GM23338 (cell line): ENCODE results near the gene PAM. TPM values are rescaled to one million over a fixed set of nuclear protein-coding genes. Genes with fewer than 3 reads are reported as not detected.

Source experiments
- ATAC-seq: fragments of 200-7000 bp; cut with Tn5 transposase; 3 replicates; pipeline ENCODE4 v1.9.1; 2020
- DNase-seq: peaks from one replicate; pipeline ENCODE4 v3.0.0-alpha.2; 2015; ENCODE audit warnings: low spot score
- H2AFZ ChIP-seq: fragments of 200-600 bp; sonication (generic); 2 replicates; pipeline ENCODE4 v1.8.0; 2016; ENCODE audit warnings: antibody characterized with exemption, mild to moderate bottlenecking, moderate library complexity
- H3F3A ChIP-seq: fragments of 200-600 bp; sonication (generic); replicated peaks from 2 replicates; pipeline ENCODE4 v1.8.0; 2017; ENCODE audit warnings: antibody characterized with exemption, mixed run types, low read depth
- H3K27ac ChIP-seq: fragments of 200-600 bp; sonication (generic); 2 replicates; pipeline ENCODE4 v1.6.1; 2016; ENCODE audit warnings: low read depth
- H3K27me3 ChIP-seq: fragments of 200-600 bp; sonication (generic); 2 replicates; pipeline ENCODE4 v1.8.0; 2016; ENCODE audit warnings: mild to moderate bottlenecking, mixed run types, moderate library complexity; ENCODE audit not compliant: insufficient read depth
- H3K36me3 ChIP-seq: fragments of 200-600 bp; sonication (generic); 2 replicates; pipeline ENCODE4 v1.8.0; 2016; ENCODE audit warnings: mild to moderate bottlenecking; ENCODE audit not compliant: insufficient read depth
- H3K4me1 ChIP-seq: fragments of 200-600 bp; sonication (generic); 2 replicates; pipeline ENCODE4 v1.8.0; 2016; ENCODE audit warnings: mild to moderate bottlenecking, moderate library complexity; ENCODE audit not compliant: insufficient read depth
- H3K4me2 ChIP-seq: fragments of 200-600 bp; sonication (generic); 2 replicates; pipeline ENCODE4 v1.7.1; 2017; ENCODE audit warnings: mixed run types
- H3K4me3 ChIP-seq: fragments of 200-600 bp; sonication (generic); 2 replicates; pipeline ENCODE4 v1.6.1; 2016; ENCODE audit warnings: mixed run types
- H3K79me2 ChIP-seq: fragments of 200-600 bp; sonication (generic); replicated peaks from 2 replicates; pipeline ENCODE4 v1.8.0; 2017; ENCODE audit warnings: mild to moderate bottlenecking; ENCODE audit not compliant: insufficient read depth
- H3K9me2 ChIP-seq: fragments of 200-600 bp; sonication (generic); 2 replicates; pipeline ENCODE4 v1.8.0; 2017; ENCODE audit not compliant: insufficient read depth
- H4K20me1 ChIP-seq: fragments of 200-600 bp; sonication (generic); replicated peaks from 2 replicates; pipeline ENCODE4 v1.8.0; 2017; ENCODE audit warnings: mild to moderate bottlenecking; ENCODE audit not compliant: insufficient read depth
- H3K27ac Mint-ChIP-seq: 2 replicates; pipeline ENCODE4 v1.8.0; 2020; ENCODE audit warnings: inconsistent platforms, mild to moderate bottlenecking, moderate library complexity, mixed read lengths
- H3K27me3 Mint-ChIP-seq: 3 replicates; pipeline ENCODE4 v1.8.0; 2022; ENCODE audit warnings: low read depth, mild to moderate bottlenecking, moderate library complexity, mixed read lengths, inconsistent platforms; ENCODE audit not compliant: insufficient read depth, poor library complexity
- H3K36me3 Mint-ChIP-seq: 3 replicates; pipeline ENCODE4 v1.8.0; 2021; ENCODE audit warnings: low read depth, mild to moderate bottlenecking, inconsistent platforms, moderate library complexity, mixed read lengths
- H3K4me1 Mint-ChIP-seq: 3 replicates; pipeline ENCODE4 v1.8.0; 2020; ENCODE audit warnings: mild to moderate bottlenecking, inconsistent platforms, mixed read lengths
- H3K4me3 Mint-ChIP-seq: 3 replicates; pipeline ENCODE4 v1.8.0; 2021; ENCODE audit warnings: moderate library complexity, mild to moderate bottlenecking, inconsistent platforms, mixed read lengths
- H3K9me3 Mint-ChIP-seq: 3 replicates; pipeline ENCODE4 v1.8.0; 2020; ENCODE audit warnings: moderate library complexity, mild to moderate bottlenecking, inconsistent platforms, mixed read lengths
- CTCF ChIP-seq, 2 experiments: fragments of 200-600 bp in 1 of 2; sonication (generic) in 1 of 2; conservative IDR thresholded peaks; 2 replicates each; pipeline versions ENCODE4 v1.5.1 to v1.6.1; 2016 to 2017; ENCODE audit warnings: antibody characterized with exemption in 2 of 2, low read depth in 2 of 2, mild to moderate bottlenecking in 2 of 2, moderate library complexity in 1 of 2
- EZH2 ChIP-seq: fragments of 200-600 bp; sonication (generic); IDR thresholded peaks from one replicate; pipeline ENCODE4 v1.8.0; 2017; ENCODE audit warnings: antibody characterized with exemption, mild to moderate bottlenecking, low read depth; ENCODE audit not compliant: unreplicated experiment
- EZH2phosphoT487 ChIP-seq: fragments of 200-600 bp; sonication (generic); IDR thresholded peaks from one replicate; pipeline ENCODE4 v1.8.1; 2018; ENCODE audit warnings: antibody characterized with exemption; ENCODE audit not compliant: unreplicated experiment
- JUNB ChIP-seq: IDR thresholded peaks from one replicate; pipeline ENCODE4 v1.6.1; 2016; ENCODE audit warnings: antibody characterized with exemption; ENCODE audit not compliant: unreplicated experiment
- REST ChIP-seq: IDR thresholded peaks from one replicate; pipeline ENCODE4 v1.6.1; 2018; ENCODE audit warnings: antibody characterized with exemption; ENCODE audit not compliant: unreplicated experiment
- ZNF331 ChIP-seq: fragments of 250-450 bp; sonication (Bioruptor Pico); IDR thresholded peaks from 2 replicates; pipeline ENCODE4 v1.5.0; 2020; ENCODE audit warnings: low read depth, mild to moderate bottlenecking, moderate library complexity
- polyA plus RNA-seq: library from polyadenylated mRNA; unstranded; fragments of >200 nt; fragmentation: Nextera tagmentation; extraction: Ambion mirVana; gene quantifications from 2 replicates; pipeline ENCODE4 v1.2.1, GENCODE V29; 2016
- total RNA-seq: library from RNA; depleted of rRNA; stranded (reverse); fragments of >200 nt; shearing (Covaris generic); gene quantifications from 2 replicates; pipeline ENCODE4 v1.2.3, GENCODE V29; 2014
- TF ChIP-seq, protein P1 (sequence below): IDR thresholded peaks from 2 replicates; pipeline ENCODE4 v1.6.1; 2016; ENCODE audit warnings: antibody characterized with exemption
- TF ChIP-seq, protein P2 (sequence below): fragments of 250-450 bp; sonication (Bioruptor Pico); IDR thresholded peaks from 2 replicates; pipeline ENCODE4 v1.5.0; 2020; ENCODE audit warnings: mild to moderate bottlenecking, moderate library complexity

PAM gene
- total and polyA plus RNA-seq, 2 experiments from 2014 or later = 33.9 to 79.4 TPM

- H3K4me2 ChIP-seq = no peak overlapping the region
- no peaks in the 10 kb centered on the region for H3K36me3 ChIP-seq
- no peaks in the 10 kb centered on the region for H4K20me1 ChIP-seq
- Mint-ChIP-seq H3K36me3 (peaks cover 9% of the 10 kb centered on the region; the same call in 1 of the 3 replicates), H3K4me1 (peaks cover 5% of the 10 kb centered on the region; the same call in 2 of the 3 replicates), H3K27me3 (peaks cover 3% of the 10 kb centered on the region), H3K27ac (no peak overlapping the region), H3K9me3 (peaks cover 8% of the 10 kb centered on the region; the same call in 2 of the 3 replicates), H3K4me3 (no peak overlapping the region)
- no peaks in the 10 kb centered on the region for H3F3A ChIP-seq
- H3K27me3 ChIP-seq = no peaks in the 10 kb centered on the region
- H3K4me1 ChIP-seq = peaks cover 4% of the 10 kb centered on the region; the same call in 1 of the 2 replicates
- DNase-seq (no peak), ATAC-seq (no peak)
- H3K9me2 ChIP-seq = peaks cover 3% of the 10 kb centered on the region; the same call in 1 of the 2 replicates
- H2AFZ ChIP-seq = no peak overlapping the region
- no peak overlapping the region for H3K27ac ChIP-seq
- TF ChIP-seq, protein P1, sequence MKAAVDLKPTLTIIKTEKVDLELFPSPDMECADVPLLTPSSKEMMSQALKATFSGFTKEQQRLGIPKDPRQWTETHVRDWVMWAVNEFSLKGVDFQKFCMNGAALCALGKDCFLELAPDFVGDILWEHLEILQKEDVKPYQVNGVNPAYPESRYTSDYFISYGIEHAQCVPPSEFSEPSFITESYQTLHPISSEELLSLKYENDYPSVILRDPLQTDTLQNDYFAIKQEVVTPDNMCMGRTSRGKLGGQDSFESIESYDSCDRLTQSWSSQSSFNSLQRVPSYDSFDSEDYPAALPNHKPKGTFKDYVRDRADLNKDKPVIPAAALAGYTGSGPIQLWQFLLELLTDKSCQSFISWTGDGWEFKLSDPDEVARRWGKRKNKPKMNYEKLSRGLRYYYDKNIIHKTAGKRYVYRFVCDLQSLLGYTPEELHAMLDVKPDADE = no peak
- TF ChIP-seq EZH2 = no peak
- TF ChIP-seq CTCF (conservative IDR thresholded peaks at IDR 0.05; ENCODE audit: low read depth in 2 of 2) = no peak
- TF ChIP-seq ZNF331 (CRISPR knock-in tag) = no peak
- TF ChIP-seq, protein P2, sequence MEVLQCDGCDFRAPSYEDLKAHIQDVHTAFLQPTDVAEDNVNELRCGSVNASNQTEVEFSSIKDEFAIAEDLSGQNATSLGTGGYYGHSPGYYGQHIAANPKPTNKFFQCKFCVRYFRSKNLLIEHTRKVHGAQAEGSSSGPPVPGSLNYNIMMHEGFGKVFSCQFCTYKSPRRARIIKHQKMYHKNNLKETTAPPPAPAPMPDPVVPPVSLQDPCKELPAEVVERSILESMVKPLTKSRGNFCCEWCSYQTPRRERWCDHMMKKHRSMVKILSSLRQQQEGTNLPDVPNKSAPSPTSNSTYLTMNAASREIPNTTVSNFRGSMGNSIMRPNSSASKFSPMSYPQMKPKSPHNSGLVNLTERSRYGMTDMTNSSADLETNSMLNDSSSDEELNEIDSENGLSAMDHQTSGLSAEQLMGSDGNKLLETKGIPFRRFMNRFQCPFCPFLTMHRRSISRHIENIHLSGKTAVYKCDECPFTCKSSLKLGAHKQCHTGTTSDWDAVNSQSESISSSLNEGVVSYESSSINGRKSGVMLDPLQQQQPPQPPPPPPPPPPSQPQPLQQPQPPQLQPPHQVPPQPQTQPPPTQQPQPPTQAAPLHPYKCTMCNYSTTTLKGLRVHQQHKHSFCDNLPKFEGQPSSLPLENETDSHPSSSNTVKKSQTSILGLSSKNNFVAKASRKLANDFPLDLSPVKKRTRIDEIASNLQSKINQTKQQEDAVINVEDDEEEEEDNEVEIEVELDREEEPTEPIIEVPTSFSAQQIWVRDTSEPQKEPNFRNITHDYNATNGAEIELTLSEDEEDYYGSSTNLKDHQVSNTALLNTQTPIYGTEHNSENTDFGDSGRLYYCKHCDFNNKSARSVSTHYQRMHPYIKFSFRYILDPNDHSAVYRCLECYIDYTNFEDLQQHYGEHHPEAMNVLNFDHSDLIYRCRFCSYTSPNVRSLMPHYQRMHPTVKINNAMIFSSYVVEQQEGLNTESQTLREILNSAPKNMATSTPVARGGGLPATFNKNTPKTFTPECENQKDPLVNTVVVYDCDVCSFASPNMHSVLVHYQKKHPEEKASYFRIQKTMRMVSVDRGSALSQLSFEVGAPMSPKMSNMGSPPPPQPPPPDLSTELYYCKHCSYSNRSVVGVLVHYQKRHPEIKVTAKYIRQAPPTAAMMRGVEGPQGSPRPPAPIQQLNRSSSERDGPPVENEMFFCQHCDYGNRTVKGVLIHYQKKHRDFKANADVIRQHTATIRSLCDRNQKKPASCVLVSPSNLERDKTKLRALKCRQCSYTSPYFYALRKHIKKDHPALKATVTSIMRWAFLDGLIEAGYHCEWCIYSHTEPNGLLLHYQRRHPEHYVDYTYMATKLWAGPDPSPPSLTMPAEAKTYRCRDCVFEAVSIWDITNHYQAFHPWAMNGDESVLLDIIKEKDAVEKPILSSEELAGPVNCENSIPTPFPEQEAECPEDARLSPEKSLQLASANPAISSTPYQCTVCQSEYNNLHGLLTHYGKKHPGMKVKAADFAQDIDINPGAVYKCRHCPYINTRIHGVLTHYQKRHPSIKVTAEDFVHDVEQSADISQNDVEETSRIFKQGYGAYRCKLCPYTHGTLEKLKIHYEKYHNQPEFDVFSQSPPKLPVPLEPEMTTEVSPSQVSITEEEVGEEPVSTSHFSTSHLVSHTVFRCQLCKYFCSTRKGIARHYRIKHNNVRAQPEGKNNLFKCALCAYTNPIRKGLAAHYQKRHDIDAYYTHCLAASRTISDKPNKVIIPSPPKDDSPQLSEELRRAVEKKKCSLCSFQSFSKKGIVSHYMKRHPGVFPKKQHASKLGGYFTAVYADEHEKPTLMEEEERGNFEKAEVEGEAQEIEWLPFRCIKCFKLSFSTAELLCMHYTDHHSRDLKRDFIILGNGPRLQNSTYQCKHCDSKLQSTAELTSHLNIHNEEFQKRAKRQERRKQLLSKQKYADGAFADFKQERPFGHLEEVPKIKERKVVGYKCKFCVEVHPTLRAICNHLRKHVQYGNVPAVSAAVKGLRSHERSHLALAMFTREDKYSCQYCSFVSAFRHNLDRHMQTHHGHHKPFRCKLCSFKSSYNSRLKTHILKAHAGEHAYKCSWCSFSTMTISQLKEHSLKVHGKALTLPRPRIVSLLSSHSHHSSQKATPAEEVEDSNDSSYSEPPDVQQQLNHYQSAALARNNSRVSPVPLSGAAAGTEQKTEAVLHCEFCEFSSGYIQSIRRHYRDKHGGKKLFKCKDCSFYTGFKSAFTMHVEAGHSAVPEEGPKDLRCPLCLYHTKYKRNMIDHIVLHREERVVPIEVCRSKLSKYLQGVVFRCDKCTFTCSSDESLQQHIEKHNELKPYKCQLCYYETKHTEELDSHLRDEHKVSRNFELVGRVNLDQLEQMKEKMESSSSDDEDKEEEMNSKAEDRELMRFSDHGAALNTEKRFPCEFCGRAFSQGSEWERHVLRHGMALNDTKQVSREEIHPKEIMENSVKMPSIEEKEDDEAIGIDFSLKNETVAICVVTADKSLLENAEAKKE (CRISPR knock-in tag) = no peak
- TF ChIP-seq JUNB = no peak
- TF ChIP-seq REST = no peak
- no peak for TF ChIP-seq EZH2phosphoT487
- no peak overlapping the region for H3K4me3 ChIP-seq
- no peaks in the 10 kb centered on the region for H3K79me2 ChIP-seq
Measured at GRCh38 chr5:102902135-102902448, 147.0 kb downstream of the PAM start.
